Endothelial cell of umbilical vein (primary cell): ENCODE results near the gene BMPR1B. TPM values are rescaled to one million over a fixed set of nuclear protein-coding genes. Genes with fewer than 3 reads are reported as not detected.

Experiments
- BruUV-seq: library from RNA; stranded (reverse); fragments of 400-500 nt; replicated peaks from 2 replicates; lab custom pipeline; 2021; lab: Mats Ljungman, UMichigan
- CTCF ChIA-PET: fragments of 300-600, 350-600 bp; sonication (Branson Sonifier 250); formaldehyde crosslinking; loops from one replicate; lab custom pipeline; 2021; ENCODE audit warnings: antibody characterized with exemption, inconsistent platforms; lab: Charles Lee
- POLR2A ChIA-PET: fragments of 300-600, 350-600 bp; sonication (Branson Sonifier 250); formaldehyde crosslinking; loops from one replicate; lab custom pipeline; 2021; ENCODE audit warnings: antibody characterized with exemption, inconsistent platforms; lab: Charles Lee
- DNase-seq: peaks from one replicate; pipeline ENCODE4 v3.0.0-alpha.2; 2011; ENCODE audit warnings: low read depth, low spot score
- FAIRE-seq: peaks from 2 replicates; lab custom pipeline; 2011; peaks lifted over from hg19 to GRCh38; lab: Jason Lieb, UNC
- H2AFZ ChIP-seq: 2 replicates; pipeline ENCODE4 v1.6.0; 2012; ENCODE audit warnings: low read depth, low read length, control low read depth, inconsistent platforms
- H3K27ac ChIP-seq: 2 replicates; pipeline ENCODE4 v1.5.1; 2011; ENCODE audit warnings: low read depth, mild to moderate bottlenecking, control low read depth, low read length, moderate library complexity; ENCODE audit not compliant: insufficient read depth
- H3K27me3 ChIP-seq, 2 experiments: 2 replicates each; pipeline versions ENCODE4 v1.6.0 to v1.6.1; 2011; ENCODE audit warnings: low read length in 2 of 2, mixed read lengths in 1 of 2; ENCODE audit not compliant: control insufficient read depth in 2 of 2, insufficient read depth in 2 of 2
- H3K36me3 ChIP-seq, 2 experiments: 2 replicates in 1 of 2; 3 replicates in 1 of 2; pipeline ENCODE4 v1.5.1; 2011; ENCODE audit warnings: low read length in 2 of 2, mild to moderate bottlenecking in 1 of 2, moderate library complexity in 1 of 2; ENCODE audit not compliant: control insufficient read depth in 2 of 2, insufficient read depth in 2 of 2; ENCODE audit errors: extremely low read depth in 1 of 2
- H3K4me1 ChIP-seq: 3 replicates; pipeline ENCODE4 v1.5.1; 2011; ENCODE audit warnings: mild to moderate bottlenecking, low read length; ENCODE audit not compliant: control insufficient read depth, insufficient read depth; ENCODE audit errors: extremely low read depth
- H3K4me2 ChIP-seq: 2 replicates; pipeline ENCODE4 v1.6.1; 2011; ENCODE audit warnings: low read length, control low read depth, mixed read lengths; ENCODE audit not compliant: insufficient read depth
- H3K4me3 ChIP-seq, 3 experiments: fragments of 200-600 bp in 1 of 3; sonication (generic), shearing (Covaris generic) in 1 of 3; replicated peaks in 1 of 3; 2 replicates each; pipeline ENCODE4 v1.5.1; 2011 to 2016; ENCODE audit warnings: control low read depth in 3 of 3, low read length in 3 of 3, mild to moderate bottlenecking in 2 of 3, inconsistent platforms in 1 of 3, low read depth in 1 of 3, moderate library complexity in 1 of 3; ENCODE audit not compliant: insufficient read depth in 1 of 3
- H3K79me2 ChIP-seq: 2 replicates; pipeline ENCODE4 v1.6.0; 2012; ENCODE audit warnings: low read length, inconsistent platforms; ENCODE audit not compliant: control insufficient read depth, insufficient read depth
- H3K9ac ChIP-seq: replicated peaks from 2 replicates; pipeline ENCODE3; 2011; ENCODE audit warnings: low read length, control low read depth; ENCODE audit not compliant: insufficient read depth; ENCODE audit errors: extremely low read depth
- H3K9me1 ChIP-seq: replicated peaks from 3 replicates; pipeline ENCODE4 v1.6.0; 2011; ENCODE audit warnings: mild to moderate bottlenecking, low read length; ENCODE audit not compliant: control insufficient read depth, insufficient read depth; ENCODE audit errors: extremely low read depth
- H3K9me3 ChIP-seq: replicated peaks from 2 replicates; pipeline ENCODE4 v1.5.1; 2012; ENCODE audit warnings: low read length, inconsistent platforms; ENCODE audit not compliant: control insufficient read depth, insufficient read depth
- H4K20me1 ChIP-seq: replicated peaks from 2 replicates; pipeline ENCODE3; 2011; ENCODE audit warnings: mild to moderate bottlenecking, low read length; ENCODE audit not compliant: control insufficient read depth, insufficient read depth; ENCODE audit errors: extremely low read depth
- EZH2 ChIP-seq: IDR thresholded peaks from 2 replicates; pipeline ENCODE4 v1.6.1; 2012; ENCODE audit warnings: borderline replicate concordance, low read depth, mild to moderate bottlenecking, moderate library complexity, low read length, inconsistent platforms; ENCODE audit not compliant: severe bottlenecking
- FOS ChIP-seq: IDR thresholded peaks from 2 replicates; pipeline ENCODE4 v1.6.1; 2011; ENCODE audit warnings: mild to moderate bottlenecking, low read length, moderate library complexity, borderline replicate concordance; ENCODE audit not compliant: insufficient read depth
- GATA2 ChIP-seq: IDR thresholded peaks from 2 replicates; pipeline ENCODE4 v1.7.0; 2011; ENCODE audit warnings: low read depth, mild to moderate bottlenecking, moderate library complexity, mixed read lengths, low read length; ENCODE audit not compliant: insufficient read length, insufficient read depth
- JUN ChIP-seq: IDR thresholded peaks from 2 replicates; pipeline ENCODE4 v1.6.1; 2011; ENCODE audit warnings: borderline replicate concordance, low read depth; ENCODE audit not compliant: insufficient read length, insufficient read depth
- MAX ChIP-seq: IDR thresholded peaks from 2 replicates; pipeline ENCODE4 v1.6.1; 2011; ENCODE audit not compliant: insufficient read depth, insufficient read length
- MYC ChIP-seq: IDR thresholded peaks from one replicate; pipeline ENCODE4 v1.6.1; 2011; ENCODE audit warnings: mild to moderate bottlenecking, low read depth, low read length
- POLR2A ChIP-seq: IDR thresholded peaks from 2 replicates; pipeline ENCODE4 v1.6.1; 2012; ENCODE audit warnings: low read depth, mild to moderate bottlenecking, control low read depth, low read length
- POLR2AphosphoS5 ChIP-seq: IDR thresholded peaks from 2 replicates; pipeline ENCODE4 v1.6.1; 2012; ENCODE audit warnings: low read depth, mild to moderate bottlenecking, control low read depth, low read length, moderate library complexity; ENCODE audit not compliant: insufficient read depth
- dilution Hi-C: fragments of 300-500 bp; cut with MboI; formaldehyde crosslinking; loops from one replicate; pipeline ENCODE4 v1.15.0; 2019; ENCODE audit warnings: low sequenced_read_pairs; ENCODE audit not compliant: extremely low pct_ligation_motif_present
- intact Hi-C: fragments of 100-400 bp; cut with micrococcal nuclease; formaldehyde crosslinking; loops from one replicate; pipeline ENCODE4 v1.10.0; 2022
- polyA plus RNA-seq, 4 experiments: library from polyadenylated mRNA; depleted of rRNA in 3 of 4; stranded (reverse) in 3 of 4; unstranded in 1 of 4; fragments of >200 nt; gene quantifications; 2 replicates each; pipeline versions ENCODE4 v1.2.1 to v1.2.3, GENCODE V29; 2011 to 2012; ENCODE audit warnings: missing spikeins in 1 of 4
- total RNA-seq: library from RNA; stranded (reverse); gene quantifications from 2 replicates; pipeline ENCODE4 v1.2.3, GENCODE V29; 2021
- TF ChIP-seq, protein P1 (sequence below), 2 donors: IDR thresholded peaks; 1 replicate in 1 of 2; 2 replicates in 1 of 2; pipeline ENCODE4 v1.5.1; 2011; ENCODE audit warnings: low read length in 2 of 2, mild to moderate bottlenecking in 2 of 2, moderate library complexity in 2 of 2, control low read depth in 1 of 2, inconsistent platforms in 1 of 2, low read depth in 1 of 2; ENCODE audit not compliant: insufficient read depth in 1 of 2; ENCODE audit errors: extremely low read depth in 1 of 2

The BMPR1B gene
- total and polyA plus RNA-seq, 2 donors (not counting 3 experiments of a cell fraction or from before 2014, with no cell fraction given): 0.28 to 2.1 TPM

DNA sequence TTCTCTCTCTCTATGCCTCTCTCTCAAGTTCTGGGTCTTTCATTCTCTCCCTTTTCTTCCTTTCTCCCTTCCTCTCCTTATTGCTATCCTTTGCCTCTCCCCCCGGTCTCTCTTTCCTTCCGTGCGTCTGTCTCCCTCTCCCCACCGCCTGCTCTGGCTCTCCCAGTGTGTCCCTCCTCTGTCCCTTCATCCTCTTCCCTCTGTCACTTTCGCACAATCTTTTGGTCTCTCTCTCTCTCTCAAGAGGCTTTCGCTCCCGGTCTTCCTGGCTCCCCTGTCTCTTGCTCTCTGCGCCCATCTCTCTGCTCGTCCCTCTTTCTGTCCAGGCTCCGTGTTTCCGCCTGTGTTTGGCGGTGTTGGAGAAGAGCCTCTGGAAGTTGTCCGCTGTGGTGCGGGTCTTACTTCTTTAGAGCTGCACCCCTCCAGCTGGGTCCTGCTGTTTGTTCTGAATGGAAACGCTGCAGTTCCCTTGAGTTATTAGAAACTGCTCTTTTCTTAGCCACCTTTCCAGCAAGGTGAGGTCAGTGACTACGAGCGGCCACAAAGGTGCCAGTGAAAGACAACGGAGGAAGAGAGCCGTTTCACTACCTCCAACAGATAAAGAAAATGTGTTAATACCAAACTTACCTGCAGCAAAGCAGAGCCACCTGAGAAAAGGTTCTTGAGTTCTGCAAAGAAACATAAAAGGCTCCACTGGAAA, 1.1 kb downstream of the BMPR1B start:
- DNase-seq: peak; percentile 28
- dilution Hi-C loops: no loop called here
- no peaks in the 10 kb centered on the region for H3K9me1 ChIP-seq

More for the DNA sequence above, 1.1 kb downstream of the BMPR1B start:
- TSS peak; percentile 46 for BruUV-seq
- H3K27me3 ChIP-seq: no peaks in the 10 kb centered on the region
- H3K27ac ChIP-seq: no peak overlapping the region
- peak overlapping the region; percentile 34 to 64 (median 38) for H3K4me3 ChIP-seq
- H3K9ac ChIP-seq: peak overlapping the region; percentile 75
- intact Hi-C loops: loop anchor here (2.0 to 10.0 kb wide), 5 partner anchors 68 to 366 kb away; no protein-coding TSS in a partner anchor
- no peak for FAIRE-seq
- H3K9me3 ChIP-seq: no peaks in the 10 kb centered on the region
- CTCF ChIA-PET: interaction anchor here (1.0 kb wide), 1 partner anchor 337 kb away, joined by 3 read pairs; no protein-coding TSS in a partner anchor
- POLR2A ChIA-PET: no interaction called here
- H2AFZ ChIP-seq: peak overlapping the region; percentile 94
- H3K4me1 ChIP-seq: peaks cover 8% of the 10 kb centered on the region
- H4K20me1 ChIP-seq: no peaks in the 10 kb centered on the region
- TF ChIP-seq MAX (no peak), EZH2 (no peak), FOS (no peak), POLR2A (no peak), POLR2AphosphoS5 (no peak), GATA2 (no peak), MYC (no peak), JUN (no peak)
- TF ChIP-seq, protein P1, sequence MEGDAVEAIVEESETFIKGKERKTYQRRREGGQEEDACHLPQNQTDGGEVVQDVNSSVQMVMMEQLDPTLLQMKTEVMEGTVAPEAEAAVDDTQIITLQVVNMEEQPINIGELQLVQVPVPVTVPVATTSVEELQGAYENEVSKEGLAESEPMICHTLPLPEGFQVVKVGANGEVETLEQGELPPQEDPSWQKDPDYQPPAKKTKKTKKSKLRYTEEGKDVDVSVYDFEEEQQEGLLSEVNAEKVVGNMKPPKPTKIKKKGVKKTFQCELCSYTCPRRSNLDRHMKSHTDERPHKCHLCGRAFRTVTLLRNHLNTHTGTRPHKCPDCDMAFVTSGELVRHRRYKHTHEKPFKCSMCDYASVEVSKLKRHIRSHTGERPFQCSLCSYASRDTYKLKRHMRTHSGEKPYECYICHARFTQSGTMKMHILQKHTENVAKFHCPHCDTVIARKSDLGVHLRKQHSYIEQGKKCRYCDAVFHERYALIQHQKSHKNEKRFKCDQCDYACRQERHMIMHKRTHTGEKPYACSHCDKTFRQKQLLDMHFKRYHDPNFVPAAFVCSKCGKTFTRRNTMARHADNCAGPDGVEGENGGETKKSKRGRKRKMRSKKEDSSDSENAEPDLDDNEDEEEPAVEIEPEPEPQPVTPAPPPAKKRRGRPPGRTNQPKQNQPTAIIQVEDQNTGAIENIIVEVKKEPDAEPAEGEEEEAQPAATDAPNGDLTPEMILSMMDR (IDR thresholded peaks at IDR 0.05; ENCODE audit: extremely low read depth in 1 of 2, insufficient read depth in 1 of 2, low read depth in 1 of 2, low read length in 2 of 2): no peak
- H3K79me2 ChIP-seq: no peaks in the 10 kb centered on the region
- H3K4me2 ChIP-seq: peak overlapping the region; percentile 72
- H3K36me3 ChIP-seq: no peaks in the 10 kb centered on the region
